Measurements from ENCODE around the gene NRF1. TPM values are rescaled to one million over a fixed set of nuclear protein-coding genes. Genes with fewer than 3 reads are reported as not detected.
A peak's percentile ranks its signal among the peaks of the same experiment; 100 is the strongest.

Gene NRF1
- total and polyA plus RNA-seq, 2 of the 8 experiments (the other 6 are each of a cell fraction or from before 2014, with no cell fraction given), result 18.2 to 21.4 TPM

DNA sequence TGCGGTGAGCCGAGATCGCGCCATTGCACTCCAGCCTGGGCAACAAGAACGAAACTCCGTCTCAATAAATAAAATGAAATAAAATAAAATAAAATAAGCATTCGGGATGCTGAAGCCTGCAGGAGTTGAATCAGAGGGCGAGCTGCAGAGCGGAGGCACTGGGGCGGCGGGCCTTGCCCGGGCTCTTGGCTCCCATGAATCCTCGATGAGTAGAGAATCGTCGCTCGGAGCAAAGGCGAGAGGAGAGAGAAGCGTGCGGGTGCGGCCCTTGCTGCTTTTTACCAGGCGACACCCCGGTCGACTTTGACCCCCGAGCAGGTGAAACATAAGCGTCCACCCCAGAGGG is 172.9 kb downstream of the NRF1 start:
- H3K4me3 ChIP-seq (ENCODE audit: extremely low read depth in 1 of 4, insufficient read depth in 2 of 4, low read depth in 3 of 4, low read length in 4 of 4), result peak overlapping the region in 1 of 4 experiments; percentile 22; a peak in 1 of 8 replicates
- peaks cover 55 to 85% (median 85%) of the 10 kb centered on the region in 4 experiments for H3K27me3 ChIP-seq (replicated peaks in 1 of 4; ENCODE audit: control insufficient read depth in 3 of 4, extremely low read depth in 1 of 4, insufficient read depth in 3 of 4, low read length in 3 of 4)
- CTCF ChIA-PET (ENCODE audit: partially characterized antibody), result interaction anchor here (0.5 to 1.4 kb wide), 3 partner anchors 42 to 119 kb away, joined by 3 read pairs; no protein-coding TSS in a partner anchor
- H3K4ac ChIP-seq (replicated peaks; ENCODE audit: insufficient read length, low read depth, low read length), result no peak overlapping the region
- H4K5ac ChIP-seq (ENCODE audit: insufficient read length, low read depth, low read length), result no peak overlapping the region
- no peak overlapping the region for H2BK5ac ChIP-seq (ENCODE audit: low read depth, low read length)
- H3K18ac ChIP-seq (ENCODE audit: extremely low read depth, low read length), result no peak overlapping the region; the same call in 1 of the 2 replicates
- H3K4me2 ChIP-seq (ENCODE audit: insufficient read depth in 1 of 2, low read depth in 2 of 2, low read length in 2 of 2), result peak overlapping the region in 1 of 2 experiments; percentile 69; a peak in 2 of 4 replicates
- POLR2A ChIA-PET (ENCODE audit: partially characterized antibody), result interaction anchor here (1.0 to 4.7 kb wide), 3 partner anchors 8 to 15 kb away, joined by 3 to 20 read pairs (median 3); no protein-coding TSS in a partner anchor
- H2BK12ac ChIP-seq (ENCODE audit: low read depth, low read length), result no peak overlapping the region
- peaks cover 6 to 40% (median 24%) of the 10 kb centered on the region in 4 experiments for H3K4me1 ChIP-seq (replicated peaks in 1 of 4; ENCODE audit: control insufficient read depth in 3 of 4, insufficient read depth in 4 of 4, low read length in 3 of 4)
- H3K14ac ChIP-seq (ENCODE audit: insufficient read length), result no peak overlapping the region
- H2AFZ ChIP-seq (ENCODE audit: low read length), result no peak overlapping the region
- no peak overlapping the region for H3K9ac ChIP-seq (replicated peaks in 1 of 4; ENCODE audit: extremely low read depth in 1 of 4, low read depth in 3 of 4, low read length in 3 of 4)
- no peak overlapping the region for H2BK120ac ChIP-seq (replicated peaks; ENCODE audit: low read depth, low read length)
- H4K91ac ChIP-seq (replicated peaks; ENCODE audit: insufficient read length, low read length), result no peak overlapping the region
- H3K79me2 ChIP-seq (ENCODE audit: control insufficient read depth in 1 of 2, insufficient read depth in 2 of 2, low read length in 2 of 2), result no peaks in the 10 kb centered on the region
- H2BK20ac ChIP-seq (ENCODE audit: low read length), result no peak overlapping the region
- no peak for DNase-seq (ENCODE audit: low read depth in 1 of 2, low spot score in 2 of 2)
- TF ChIP-seq TEAD4 (IDR thresholded peaks at IDR 0.05; ENCODE audit: low read depth, low read length) (no peak), CBX8 (IDR thresholded peaks at IDR 0.05; ENCODE audit: borderline replicate concordance, low read depth, low read length) (0 out of 2 replicates have a peak, but pooled peaks have one; percentile 23), CEBPB (IDR thresholded peaks at IDR 0.05; ENCODE audit: low read depth, low read length) (no peak), RXRA (IDR thresholded peaks at IDR 0.05; ENCODE audit: insufficient read depth, low read depth, low read length) (no peak), TBP (IDR thresholded peaks at IDR 0.05; ENCODE audit: low read depth, low read length) (no peak)
- no peak overlapping the region for H2AK5ac ChIP-seq (ENCODE audit: low read depth, low read length)
- H2BK15ac ChIP-seq (ENCODE audit: low read length), result no peak overlapping the region
- no peaks in the 10 kb centered on the region for H3K9me3 ChIP-seq (ENCODE audit: insufficient read depth in 2 of 2, low read depth in 1 of 2, low read length in 1 of 2)
- FAIRE-seq, result no peak
- H3K23ac ChIP-seq (ENCODE audit: insufficient read length), result no peak overlapping the region
- no peak overlapping the region for H4K8ac ChIP-seq (ENCODE audit: extremely low read depth, insufficient read depth, low read length)
- no peak overlapping the region for H3K27ac ChIP-seq (ENCODE audit: low read depth, low read length)
- peaks cover 17% of the 10 kb centered on the region; the same call in 1 of the 2 replicates for H3K23me2 ChIP-seq (ENCODE audit: low read depth, low read length)
- H3K79me1 ChIP-seq (ENCODE audit: low read depth, low read length), result no peaks in the 10 kb centered on the region
- H4K20me1 ChIP-seq (replicated peaks in 1 of 2; ENCODE audit: control insufficient read depth in 1 of 2, insufficient read depth in 2 of 2, low read length in 2 of 2), result peaks cover 14 to 24% of the 10 kb centered on the region in 2 experiments
- no peak overlapping the region for H3K56ac ChIP-seq (replicated peaks; ENCODE audit: insufficient read length, low read depth, low read length)
- 25% methylated on average over 25 of the region's 25 CpGs; no CpG with 5 or more reads in 1 of the 2 experiments for WGBS, 2 experiments (ENCODE audit: extremely low coverage in 1 of 2, insufficient coverage in 1 of 2, insufficient read length in 1 of 2, insufficient replicate concordance in 2 of 2, low coverage in 1 of 2, low lambda C conversion rate in 2 of 2, missing lambda C conversion rate in 1 of 2)
- peaks cover 0 to 3% (median 0%) of the 10 kb centered on the region in 4 experiments; a peak in 1 of 8 replicates for H3K36me3 ChIP-seq (ENCODE audit: control insufficient read depth in 2 of 4, insufficient read depth in 4 of 4, low read length in 3 of 4)
